ENCODE results near the gene SELENOS. TPM values are rescaled to one million over a fixed set of nuclear protein-coding genes. Genes with fewer than 3 reads are reported as not detected.
A peak's percentile ranks its signal among the peaks of the same experiment; 100 is the strongest.

SELENOS gene
- total RNA-seq, 2 experiments from 2014 or later = 18.8 to 21.6 TPM

GRCh38 chr15:101254157-101255050 lies 22.9 kb downstream of the SELENOS start:
- Mint-ChIP-seq H3K36me3 (ENCODE audit: low read depth) (peaks cover 15% of the 10 kb centered on the region), H3K9me3 (no peaks in the 10 kb centered on the region), H3K27ac (no peak overlapping the region), H3K4me3 (no peak overlapping the region), H3K4me1 (ENCODE audit: low read depth) (peaks cover 40% of the 10 kb centered on the region), H3K27me3 (peaks cover 3% of the 10 kb centered on the region)
- POLR2A ChIA-PET = interaction anchor here (0.7 to 4.4 kb wide), 5 partner anchors 9 to 178 kb away, joined by 3 to 28 read pairs (median 3); no protein-coding TSS in a partner anchor
- CTCF ChIA-PET = interaction anchor here (0.6 to 5.3 kb wide), 12 partner anchors 10 to 245 kb away, joined by 3 to 85 read pairs (median 4); no protein-coding TSS in a partner anchor
- ATAC-seq = no peak
- TF ChIP-seq CTCF (IDR thresholded peaks at IDR 0.05) = no peak
- no peak for DNase-seq
- intact Hi-C loops (cut with micrococcal nuclease) = no loop called here

- H3K27ac Mint-ChIP-seq = peak overlapping the region; percentile 82
- H3K9me3 Mint-ChIP-seq = no peaks in the 10 kb centered on the region
- H3K36me3 Mint-ChIP-seq (ENCODE audit: low read depth) = peaks cover 25% of the 10 kb centered on the region
- intact Hi-C loops (cut with micrococcal nuclease) = no loop called here
- ChIA-PET CTCF (interaction anchor here (1.5 to 3.8 kb wide), 4 partner anchors 13 to 237 kb away, joined by 5 to 19 read pairs (median 7); no protein-coding TSS in a partner anchor), POLR2A (interaction anchor here (1.0 to 4.4 kb wide), 7 partner anchors 11 to 231 kb away, joined by 3 to 28 read pairs (median 3); no protein-coding TSS in a partner anchor)
- DNase-seq = no peak
- ATAC-seq = no peak
- H3K27me3 Mint-ChIP-seq = no peaks in the 10 kb centered on the region
- TF ChIP-seq CTCF (IDR thresholded peaks at IDR 0.05) = no peak
- peak overlapping the region; percentile 81 for H3K4me3 Mint-ChIP-seq
- peaks cover 52% of the 10 kb centered on the region for H3K4me1 Mint-ChIP-seq (ENCODE audit: low read depth)
These were observed 24.4 kb downstream of the SELENOS start for GRCh38 chr15:101252836-101253235.

GRCh38 chr15:101251830-101252820 lies 25.2 kb downstream of the SELENOS start, which contains the start of gene CHSY1:
Gene CHSY1 (minus strand): TSS chr15:101252048. CDS start chr15:101251456, 592 bp downstream.
- Mint-ChIP-seq H3K4me1 (ENCODE audit: low read depth) (peaks cover 59% of the 10 kb centered on the region), H3K9me3 (no peaks in the 10 kb centered on the region)

More at GRCh38 chr15:101251830-101252820, 25.2 kb downstream of the SELENOS start, which contains the start of gene CHSY1:
- H3K4me3 Mint-ChIP-seq = peak within 1 kb of the TSS; percentile 85
- H3K27ac Mint-ChIP-seq = peak within 1 kb of the TSS; percentile 87
- ATAC-seq (peak; percentile 75), DNase-seq (peak; percentile 91)
- TF ChIP-seq CTCF (IDR thresholded peaks at IDR 0.05) = no peak
- ChIA-PET POLR2A (interaction anchor here (0.6 to 4.4 kb wide), 18 partner anchors 11 to 467 kb away, joined by 3 to 28 read pairs (median 4); no protein-coding TSS in a partner anchor), CTCF (interaction anchor here (1.0 to 3.8 kb wide), 6 partner anchors 12 to 243 kb away, joined by 5 to 19 read pairs (median 6); no protein-coding TSS in a partner anchor)
- H3K36me3 Mint-ChIP-seq (ENCODE audit: low read depth) = peaks cover 32% of the 10 kb centered on the region
- intact Hi-C loops (cut with micrococcal nuclease) = no loop called here
- H3K27me3 Mint-ChIP-seq = no peaks in the 10 kb centered on the region
